Activated CD8-positive, alpha-beta memory T cell treated with anti-CD3 and anti-CD28 coated beads for 1 hour (primary cell): ENCODE measurements around the gene KIAA1755.
"Not testable (repeated sequence)": the region's sequence is repeated elsewhere in the genome, so short reads cannot be mapped to it uniquely, and the experiment has no call there.

Source experiments
- DNase-seq, 2 donors: peaks; one replicate each; pipeline ENCODE4 v3.0.0-alpha.2; 2020; ENCODE audit warnings: low read depth in 1 of 2; ENCODE audit errors: extremely low read depth in 1 of 2

Gene KIAA1755

DNA sequence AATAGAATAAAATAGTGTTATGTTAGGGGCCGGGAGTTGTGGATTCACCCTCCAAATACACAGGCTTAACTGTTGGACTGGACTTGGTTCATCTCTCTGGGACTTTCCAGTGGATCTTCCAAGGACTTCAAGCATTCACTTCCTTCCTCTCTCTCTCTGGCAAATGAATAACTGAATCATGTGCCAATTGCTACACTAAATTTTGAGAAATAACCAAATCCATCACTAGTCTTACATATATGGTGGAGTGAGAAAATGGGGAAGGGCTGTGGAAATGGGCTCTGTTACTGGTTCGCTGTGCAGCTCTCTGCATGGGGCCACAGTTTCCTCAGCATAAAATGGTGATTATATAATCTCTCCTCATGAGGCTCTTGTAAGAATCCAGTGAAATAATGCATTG lies 6.8 kb upstream of the KIAA1755 start:
- DNase-seq = no peak

DNA sequence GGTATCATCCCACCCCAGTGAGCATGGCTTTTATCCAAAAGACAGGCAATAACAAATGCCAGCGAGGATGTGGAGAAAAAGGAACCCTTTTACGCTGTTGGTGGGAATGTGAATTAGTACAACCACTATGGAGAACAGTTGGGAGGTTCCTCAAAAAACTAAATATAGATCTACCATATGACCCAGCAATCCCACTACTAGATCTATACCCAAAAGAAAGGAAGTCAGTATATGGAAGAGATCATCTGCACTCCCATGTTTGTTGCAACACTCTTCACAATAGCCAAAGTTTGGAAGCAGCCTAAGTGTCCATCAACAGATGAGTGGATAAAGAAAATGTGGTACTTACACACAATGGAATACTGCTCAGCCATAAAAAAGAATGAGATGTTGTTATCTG lies 5.9 kb upstream of the KIAA1755 start:
- no peak for DNase-seq

DNA sequence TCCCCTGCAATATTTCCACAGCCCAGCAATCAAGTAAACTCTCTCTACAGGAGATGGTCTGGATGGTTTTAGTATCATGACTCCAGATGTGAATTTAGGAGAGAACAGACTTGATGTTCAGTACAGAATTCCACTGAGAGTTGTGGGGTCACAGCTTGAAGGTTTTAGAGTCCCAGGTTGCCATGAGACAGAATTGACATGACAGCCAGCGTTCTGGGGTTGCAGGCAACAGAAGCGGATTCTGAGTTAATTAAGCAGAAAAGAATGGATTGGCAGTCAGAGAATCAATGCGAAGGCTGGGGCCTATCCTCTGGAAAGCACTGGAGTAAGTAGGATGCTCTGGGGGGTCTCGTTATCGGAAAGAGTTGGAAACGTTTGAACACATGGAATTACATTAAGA lies 2.4 kb upstream of the KIAA1755 start:
- DNase-seq = no peak

DNA sequence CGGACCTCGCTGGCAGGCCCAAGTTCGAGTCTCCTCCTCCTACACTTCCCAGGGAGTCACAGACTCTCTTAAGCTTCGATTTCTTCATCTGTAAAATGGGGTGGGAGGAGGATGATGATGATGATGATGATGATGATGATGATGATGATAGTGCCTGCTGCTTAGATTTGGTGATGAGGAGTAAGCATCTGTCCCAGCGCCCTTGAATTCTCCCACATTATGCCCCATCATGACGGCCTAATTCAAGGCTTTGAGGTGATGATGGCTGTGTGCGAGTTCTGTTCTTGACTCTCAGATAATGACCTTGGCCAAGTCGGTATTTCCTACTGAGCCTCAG lies 487 bp upstream of the KIAA1755 start:
- no peak for DNase-seq

DNA sequence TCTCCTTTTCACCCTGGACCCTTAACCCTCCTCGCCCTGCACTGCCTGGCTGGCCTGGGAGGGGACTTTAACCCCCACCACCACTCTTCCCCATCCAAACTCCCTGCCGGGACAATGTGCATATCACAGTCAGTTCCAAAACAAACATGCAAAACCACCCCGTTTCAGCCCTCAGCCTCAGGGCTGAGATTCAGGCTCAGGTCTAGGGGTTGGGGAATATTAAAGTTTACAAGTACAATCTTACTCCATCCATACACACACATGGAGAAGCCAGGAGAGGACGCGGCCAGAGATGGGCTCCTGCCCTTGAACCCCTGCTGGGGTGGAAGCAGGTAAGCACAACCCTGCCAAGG lies 534 bp downstream of the KIAA1755 start:
- DNase-seq = no peak

DNA sequence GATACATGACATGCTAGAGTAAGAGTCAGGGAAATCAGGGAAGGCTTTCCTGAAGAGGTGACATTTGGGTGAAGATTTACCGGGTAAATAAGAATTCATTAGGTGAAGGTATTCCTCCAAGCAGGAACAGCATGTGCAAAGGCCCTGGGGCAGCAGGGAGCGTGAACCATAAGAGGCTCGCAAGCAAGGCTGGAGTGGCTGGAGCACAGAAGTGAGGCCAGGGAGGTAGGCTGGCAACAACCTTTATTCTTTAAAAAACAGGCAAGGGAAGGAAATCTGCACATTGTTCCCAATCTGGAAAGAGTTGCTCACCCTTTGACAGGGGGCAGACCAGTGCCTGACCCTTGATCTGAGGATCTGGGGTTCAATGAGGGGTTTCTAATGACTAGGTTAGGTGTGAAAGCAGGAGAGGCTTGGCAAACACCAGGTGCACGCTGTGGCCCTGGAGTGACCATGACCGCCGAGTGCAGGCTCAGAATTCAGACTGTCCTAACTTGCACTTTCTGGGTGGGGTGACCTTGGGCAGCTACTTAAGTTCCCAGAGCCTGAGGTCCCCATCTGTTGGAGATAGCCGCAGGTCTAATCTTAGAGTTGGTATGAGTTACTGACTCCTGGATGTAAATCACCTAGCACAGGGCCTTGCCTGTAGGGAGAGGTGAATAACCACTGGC lies 1.9 kb downstream of the KIAA1755 start:
- DNase-seq = no peak

DNA sequence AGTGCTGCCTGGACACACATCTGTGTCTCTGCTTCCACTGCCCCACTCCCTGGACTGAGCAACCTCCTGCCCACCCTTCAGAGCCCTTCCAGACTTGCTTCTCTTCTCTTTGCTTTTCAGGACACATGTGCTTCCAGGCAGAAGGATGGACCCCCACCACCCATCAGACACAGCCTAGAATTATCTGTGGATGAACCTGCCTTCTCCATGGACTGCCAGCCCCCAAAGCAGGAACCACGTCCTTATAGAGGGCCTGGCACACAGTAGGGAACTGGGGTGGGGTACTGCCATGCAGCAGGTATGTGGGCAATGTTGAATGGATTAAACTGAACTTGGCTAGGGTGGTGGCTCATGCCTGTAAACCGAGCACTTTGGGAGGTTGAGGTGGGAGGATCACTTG lies 3.6 kb downstream of the KIAA1755 start:
- DNase-seq = no peak

DNA sequence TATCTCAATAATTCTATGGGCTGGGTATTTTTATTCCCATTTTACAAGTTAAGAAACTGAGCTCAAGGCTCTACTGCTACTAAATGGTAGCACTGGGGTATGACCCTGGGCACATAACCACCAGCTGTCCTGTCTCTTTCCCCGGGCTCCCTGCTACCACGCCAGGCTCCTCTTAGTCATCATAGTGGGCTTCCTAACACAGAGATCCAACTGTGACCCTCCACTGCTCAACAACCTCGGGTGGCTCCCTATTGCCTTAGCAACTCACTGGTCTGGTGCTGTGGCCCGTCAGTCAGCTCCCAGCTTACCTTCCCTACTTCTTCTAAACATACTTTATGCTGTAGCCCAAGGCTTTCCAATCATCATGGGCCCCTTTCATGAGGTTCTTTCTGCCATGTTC lies 4.5 kb downstream of the KIAA1755 start:
- DNase-seq = no peak

DNA sequence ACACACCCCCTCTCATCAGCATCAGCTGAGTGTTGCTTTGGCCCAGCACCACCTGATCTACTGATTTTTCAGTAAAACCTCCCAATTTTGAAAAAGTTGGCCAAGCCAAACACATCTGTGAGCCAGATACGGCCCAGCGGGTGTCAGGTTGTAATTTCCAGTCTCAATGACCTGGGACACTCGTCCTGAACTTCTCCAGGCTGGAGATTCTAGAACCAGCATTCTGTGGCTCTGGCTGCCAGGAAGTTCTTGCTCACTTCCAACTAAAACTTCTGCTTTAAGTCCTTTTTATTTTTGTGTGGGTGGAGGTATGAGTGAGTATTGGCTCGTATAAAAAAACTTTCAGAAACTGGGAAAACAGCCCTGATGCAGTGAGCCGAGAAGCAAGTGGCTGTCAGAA lies 5.1 kb downstream of the KIAA1755 start:
- DNase-seq = no peak

DNA sequence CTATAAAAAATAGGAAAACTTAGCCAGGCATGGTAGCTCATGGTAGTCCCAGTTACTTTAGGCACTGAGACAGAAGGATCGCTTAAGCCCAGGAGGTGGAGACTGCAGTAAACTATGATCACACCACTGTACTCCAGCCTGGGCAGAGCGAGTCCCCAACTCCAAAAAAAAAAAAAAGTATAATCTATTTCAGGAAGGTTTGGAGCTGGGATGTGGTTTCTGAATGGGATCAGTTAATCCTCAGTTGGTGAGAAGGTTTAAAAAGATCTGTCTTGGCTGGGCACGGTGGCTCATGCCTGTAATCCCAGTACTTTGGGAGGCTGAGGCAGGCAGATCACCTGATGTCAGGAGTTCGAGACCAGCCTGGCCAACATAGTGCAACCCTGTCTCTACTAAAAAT lies 5.9 kb downstream of the KIAA1755 start:
- not testable (repeated sequence) for DNase-seq

DNA sequence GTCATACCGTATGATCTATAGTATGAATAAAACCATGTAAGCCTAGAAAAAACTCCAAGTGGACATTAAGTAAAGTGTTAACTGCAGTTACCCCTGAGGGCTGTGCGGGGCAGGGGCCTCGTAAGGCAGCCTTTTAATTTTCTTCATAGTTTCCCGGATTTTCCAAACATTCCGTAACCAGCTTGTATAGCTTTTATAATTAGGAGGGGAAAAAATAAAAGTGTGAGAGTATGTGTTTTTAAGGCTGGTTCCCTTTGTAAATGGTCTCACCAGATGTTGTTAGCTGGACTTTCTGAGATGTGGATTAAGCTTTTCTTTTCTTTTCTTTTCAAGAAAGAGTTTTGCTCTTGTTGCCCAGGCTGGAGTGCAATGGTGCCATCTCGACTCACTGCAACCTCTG lies 7.0 kb downstream of the KIAA1755 start:
- no peak for DNase-seq

DNA sequence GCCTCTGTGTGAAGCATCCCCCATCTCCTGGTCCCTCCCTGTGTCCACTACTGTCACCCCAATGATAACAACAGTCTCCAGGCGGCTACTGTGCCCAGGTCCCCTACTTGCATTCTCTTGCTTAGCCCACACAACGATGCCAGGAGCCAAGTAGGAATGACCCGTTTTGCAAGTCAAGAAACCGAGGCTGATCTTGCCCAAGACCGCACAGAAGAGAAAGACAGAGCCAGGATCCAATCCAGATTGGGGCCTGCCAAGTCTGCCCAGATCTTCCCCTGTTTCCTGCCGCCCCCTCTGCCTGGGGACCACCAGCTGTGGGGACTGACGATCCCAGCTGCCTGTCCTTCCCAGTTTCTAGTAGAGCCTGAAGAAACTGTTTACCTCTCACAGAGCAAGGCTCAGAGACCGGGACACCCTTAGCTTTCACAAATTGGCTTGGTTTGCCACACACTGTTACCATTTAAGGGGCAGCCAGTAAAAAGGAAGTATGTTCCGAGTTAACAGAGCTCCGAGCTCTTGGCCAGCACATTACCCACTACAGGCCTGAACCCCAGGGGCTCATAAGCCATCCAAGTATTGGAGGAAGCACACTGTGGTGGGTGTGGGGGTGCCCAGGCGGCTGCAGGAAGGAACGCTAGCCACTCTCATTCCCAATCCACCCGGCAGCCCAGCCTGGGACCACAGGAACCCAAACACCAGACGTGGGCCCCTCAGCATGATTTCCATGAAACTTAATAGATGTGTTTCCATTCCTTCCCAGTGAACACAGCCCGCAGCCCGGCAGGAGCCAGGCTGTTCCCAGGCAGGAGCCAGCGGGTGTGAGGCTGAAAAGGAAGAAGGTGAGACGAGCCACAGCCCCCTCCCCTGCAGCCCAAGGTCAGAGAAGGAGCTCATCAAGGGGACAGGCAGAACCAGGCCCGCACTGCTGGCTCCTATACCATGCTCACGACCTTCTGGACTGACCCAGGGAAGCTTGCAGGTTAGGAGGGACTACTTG lies 7.9 kb downstream of the KIAA1755 start:
- DNase-seq = no peak

DNA sequence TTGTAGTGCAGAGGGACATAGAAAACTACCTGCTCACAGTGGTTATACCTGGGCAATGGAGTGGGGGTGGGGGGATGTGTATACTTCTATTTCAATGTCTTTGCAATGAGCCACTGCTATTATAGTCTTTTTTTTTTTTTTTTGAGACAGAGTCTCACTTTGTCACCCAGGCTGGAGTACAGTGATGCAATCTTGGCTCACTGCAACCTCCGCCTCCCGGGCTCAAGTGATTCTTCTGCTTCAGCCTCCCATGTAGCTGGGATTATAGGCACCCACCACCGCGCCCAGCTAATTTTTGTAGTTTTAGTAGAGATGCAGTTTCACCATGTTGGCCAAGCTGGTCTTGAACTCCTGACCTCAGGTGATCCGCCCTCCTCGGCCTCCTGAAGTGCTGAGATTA lies 9.1 kb downstream of the KIAA1755 start:
- DNase-seq = not testable (repeated sequence)

DNA sequence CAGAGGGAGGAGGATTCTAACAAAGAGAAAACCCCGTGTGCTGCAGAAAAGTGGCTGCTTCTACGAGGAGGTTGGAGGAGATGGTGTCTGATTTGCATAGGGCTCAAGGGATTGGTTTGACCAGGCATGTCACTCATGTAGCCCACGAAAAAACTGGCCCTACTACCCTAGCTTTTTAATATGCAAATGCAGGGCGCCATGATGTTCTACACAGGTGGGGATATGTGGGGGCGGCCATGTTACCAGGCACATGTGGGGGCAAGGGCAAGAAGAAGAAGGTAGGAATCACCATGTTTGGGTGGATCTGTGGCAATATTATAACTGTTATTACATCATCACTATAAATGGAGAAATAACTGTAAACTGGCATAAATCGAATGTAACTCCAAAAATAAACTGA lies 9.9 kb downstream of the KIAA1755 start:
- no peak for DNase-seq

DNA sequence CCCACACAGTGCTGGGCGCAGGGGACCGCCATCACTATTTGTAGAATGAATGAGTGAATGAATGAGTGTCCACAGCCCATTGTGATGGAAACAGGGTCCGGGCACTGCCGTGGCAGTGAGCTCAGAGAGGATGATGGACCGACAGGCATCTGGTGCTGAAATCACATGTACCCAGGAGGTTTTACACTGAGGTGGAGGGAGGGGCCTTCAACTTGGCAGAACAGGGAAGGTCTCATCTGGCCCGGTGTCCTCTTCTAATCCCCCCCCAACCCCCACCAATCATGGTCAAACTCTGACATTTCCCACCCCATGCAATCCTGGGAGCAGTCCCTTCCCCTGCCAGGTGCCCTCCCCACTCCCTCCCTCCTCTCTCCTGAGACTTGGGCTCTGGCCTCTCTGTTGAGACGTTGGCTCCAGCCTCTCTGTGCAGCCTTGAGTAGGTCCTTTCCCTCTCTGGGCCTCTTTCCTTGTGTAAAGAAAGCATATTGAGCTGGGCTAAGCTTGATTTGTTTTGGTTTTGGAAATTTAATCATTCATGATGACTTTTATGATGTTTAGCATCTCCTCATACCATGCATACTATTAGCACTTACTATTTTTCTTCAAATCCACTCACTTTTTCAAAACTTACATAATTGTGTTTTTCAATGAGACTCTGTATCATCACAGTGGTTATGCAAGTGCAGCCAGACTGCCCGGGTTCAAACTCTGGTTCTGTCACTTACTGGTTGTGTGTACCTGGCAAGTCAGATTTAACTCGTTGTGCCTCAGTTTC lies 10.8 kb downstream of the KIAA1755 start:
- no peak for DNase-seq

DNA sequence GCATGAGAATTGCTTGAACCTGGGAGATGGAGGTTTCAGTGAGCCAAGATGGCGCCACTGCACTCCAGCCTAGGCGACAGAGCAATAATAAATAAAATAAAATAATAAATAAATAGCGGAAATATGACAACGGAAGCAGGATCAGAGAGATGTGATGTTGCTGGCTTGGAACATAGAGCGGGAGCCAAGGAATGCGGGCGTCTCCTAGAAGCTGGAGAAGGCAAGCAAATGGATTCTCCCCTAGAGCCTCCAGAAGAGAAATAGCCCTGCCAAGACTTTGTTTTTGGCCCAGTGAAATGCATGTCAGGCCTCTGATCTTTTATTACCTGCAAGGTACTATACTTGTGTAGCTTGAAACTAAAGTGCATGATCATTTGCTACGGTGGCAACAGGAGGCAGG lies 12.4 kb downstream of the KIAA1755 start:
- DNase-seq = no peak

DNA sequence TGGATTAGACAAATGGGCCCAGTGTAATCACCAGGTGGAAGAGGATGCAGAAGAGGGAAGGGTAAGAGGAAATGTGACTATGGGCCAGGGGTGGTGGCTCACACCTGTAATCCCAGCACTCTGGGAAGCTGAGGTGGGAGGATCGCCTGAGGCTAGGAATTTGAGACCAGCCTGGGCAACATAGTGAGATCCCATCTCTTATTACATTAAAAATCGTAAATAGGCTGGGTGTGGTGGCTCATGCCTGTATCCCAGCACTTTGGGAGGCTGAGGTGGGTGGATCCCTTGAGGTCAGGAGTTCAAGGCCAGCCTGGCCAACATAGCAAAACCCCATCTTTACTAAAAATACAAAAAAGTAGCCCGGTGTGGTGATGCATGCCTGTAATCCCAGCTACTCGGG lies 12.8 kb downstream of the KIAA1755 start:
- not testable (repeated sequence) for DNase-seq

DNA sequence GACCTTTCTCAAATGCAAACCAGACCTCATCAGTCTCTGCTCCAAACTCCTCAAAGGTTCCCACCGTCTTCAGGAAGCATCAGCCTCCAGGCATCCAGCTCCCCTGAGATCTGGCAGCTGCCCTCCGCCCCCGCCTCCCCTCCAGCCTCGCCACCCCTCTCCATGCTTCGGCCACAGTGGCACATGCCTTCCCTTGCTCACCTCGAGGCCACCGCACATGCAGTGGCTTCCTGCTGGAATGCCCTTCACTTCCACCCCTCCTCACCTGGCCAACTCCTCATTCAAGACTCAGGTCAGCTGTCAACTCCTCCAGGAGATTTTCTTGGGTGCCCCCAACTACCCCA lies 13.4 kb downstream of the KIAA1755 start:
- DNase-seq = no peak

DNA sequence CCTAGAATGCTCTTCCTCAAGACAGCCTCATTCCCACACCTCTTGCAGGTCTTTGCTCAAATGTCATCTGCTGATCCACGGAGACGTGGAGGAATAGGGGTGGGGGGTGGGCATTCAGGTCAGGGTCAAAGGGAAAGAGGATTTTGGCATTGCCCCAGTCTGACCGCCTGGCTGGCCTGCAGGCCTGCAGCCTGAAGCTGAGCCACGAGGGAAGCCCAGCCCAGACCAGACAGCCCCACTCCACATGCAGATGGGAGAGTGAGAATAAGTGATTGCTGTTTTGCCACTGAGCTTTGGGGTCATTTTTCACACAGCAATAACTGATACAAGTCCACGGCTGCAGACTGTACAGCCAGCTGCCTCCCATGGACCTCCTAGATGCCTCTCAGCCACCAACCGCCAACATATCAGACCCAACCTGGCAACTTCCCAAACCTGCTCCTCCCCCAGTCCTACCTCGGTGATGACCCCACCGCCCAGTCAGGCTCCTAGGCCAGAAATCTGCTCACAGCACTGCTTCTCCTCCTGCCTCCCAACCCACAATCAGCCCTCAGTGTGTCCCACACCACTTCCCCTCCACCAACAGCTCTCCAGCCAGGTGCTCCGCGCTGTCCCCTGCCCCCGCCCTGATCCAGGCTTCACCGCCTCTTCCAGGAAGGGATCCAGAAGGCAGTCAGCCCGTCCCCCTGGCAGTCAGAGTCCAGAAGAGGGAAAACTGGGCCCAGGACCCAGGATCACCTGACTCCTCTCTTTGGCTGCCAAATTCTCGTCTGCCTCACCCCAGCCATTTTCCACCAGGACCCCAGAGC lies 14.0 kb downstream of the KIAA1755 start:
- no peak for DNase-seq

DNA sequence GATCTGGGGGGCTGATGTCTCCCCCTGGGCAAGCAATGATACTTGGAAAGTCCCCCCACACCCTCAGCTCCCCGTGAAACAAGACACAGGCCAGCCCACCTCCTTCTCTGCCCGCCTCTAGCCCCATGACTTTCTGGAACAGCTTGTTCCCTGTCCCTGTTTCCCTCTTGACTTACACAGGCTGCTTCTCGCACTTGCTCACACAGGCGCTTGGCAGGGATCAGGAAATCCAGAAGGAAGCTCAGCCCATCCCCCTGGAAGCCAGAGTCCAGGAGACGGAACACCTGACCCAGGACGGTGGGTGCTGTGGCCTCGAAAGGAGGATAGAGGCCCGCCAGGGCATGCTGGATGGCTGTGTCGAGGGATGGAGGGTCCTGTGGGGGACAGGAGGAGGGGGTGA lies 14.8 kb downstream of the KIAA1755 start:
- DNase-seq = no peak

DNA sequence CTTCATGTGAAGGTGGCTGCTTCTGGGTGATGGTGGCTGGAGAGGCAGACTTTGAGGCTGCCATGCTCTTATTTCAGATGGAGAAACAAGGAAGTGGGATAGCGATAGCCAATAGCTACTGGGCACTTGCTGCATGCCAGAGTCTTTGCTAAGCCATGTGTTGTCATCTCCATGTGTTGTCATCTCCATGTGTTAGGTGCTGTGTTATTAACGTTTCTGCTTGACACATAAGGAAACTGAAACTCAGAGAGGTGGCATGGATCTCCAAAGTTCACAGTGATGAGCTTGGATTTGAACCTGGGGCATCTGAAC lies 16.9 kb downstream of the KIAA1755 start:
- no peak for DNase-seq
